Esophagus muscularis mucosa (tissue), 4 donors: Measurements from ENCODE around the gene ZNF597. TPM values are rescaled to one million over a fixed set of nuclear protein-coding genes. Genes with fewer than 3 reads are reported as not detected.
"Not testable (repeated sequence)": the region's sequence is repeated elsewhere in the genome, so short reads cannot be mapped to it uniquely, and the experiment has no call there.

Experiments used
- DNase-seq: peaks from one replicate; pipeline ENCODE4 v3.0.0-alpha.2; 2017; ENCODE audit errors: extremely low spot score
- H3K27ac ChIP-seq, 4 donors: fragments of 200-600 bp; sonication (generic); replicated peaks in 1 of 4; 1 replicate in 3 of 4; 2 replicates in 1 of 4; pipeline ENCODE4 v1.5.1; 2016 to 2019; ENCODE audit warnings: mild to moderate bottlenecking in 1 of 4
- H3K27me3 ChIP-seq, 4 donors: fragments of 200-600 bp; sonication (generic); one replicate each; pipeline versions ENCODE4 v1.5.1 to v1.6.0; 2016 to 2019
- H3K36me3 ChIP-seq, 4 donors: fragments of 200-600 bp; sonication (generic); one replicate each; pipeline ENCODE4 v1.5.1; 2016 to 2019
- H3K4me1 ChIP-seq, 4 donors: fragments of 200-600 bp; sonication (generic); one replicate each; pipeline ENCODE4 v1.5.1; 2016 to 2019
- H3K4me3 ChIP-seq, 4 donors: fragments of 200-600 bp; sonication (generic); 1 replicate in 2 of 4; 2 replicates in 2 of 4; pipeline ENCODE4 v1.5.1; 2016 to 2019; ENCODE audit warnings: mild to moderate bottlenecking in 4 of 4, moderate library complexity in 1 of 4
- H3K9me3 ChIP-seq, 4 donors: fragments of 200-600 bp; sonication (generic); 1 replicate in 3 of 4; 2 replicates in 1 of 4; pipeline ENCODE4 v1.5.1; 2016 to 2019
- EP300 ChIP-seq: sonication (generic); formaldehyde crosslinking; IDR thresholded peaks from one replicate; pipeline ENCODE4 v1.6.1; 2017; ENCODE audit warnings: antibody characterized with exemption
- POLR2A ChIP-seq: fragments of 450-650 bp; IDR thresholded peaks from one replicate; pipeline ENCODE4 v1.6.1; 2017; ENCODE audit warnings: antibody characterized with exemption, moderate library complexity, mild to moderate bottlenecking, low read depth
- POLR2AphosphoS5 ChIP-seq, 2 donors: sonication (generic); formaldehyde crosslinking; IDR thresholded peaks; one replicate each; pipeline ENCODE4 v1.6.1; 2017; ENCODE audit warnings: antibody characterized with exemption in 2 of 2
- WGBS: methylation state at CpG from one replicate; pipeline ENCODE4 v1.1.5; 2018; 5-methylcytosine and 5-hydroxymethylcytosine counted together
- intact Hi-C: fragments of 100-400 bp; cut with DNase I; formaldehyde crosslinking; loops from one replicate; pipeline ENCODE4 v1.15.1; 2023
- total RNA-seq, 4 donors: library from RNA; depleted of rRNA; stranded (reverse); fragments of >200 nt; gene quantifications; one replicate each; pipeline versions ENCODE4 v1.1.0 to v1.2.1, GENCODE V29; 2016
- TF ChIP-seq, protein P1 (sequence below), 3 experiments: fragments of 200-600 bp in 2 of 3; fragments of 450-650 bp in 1 of 3; sonication (generic) in 2 of 3; IDR thresholded peaks; one replicate each; pipeline ENCODE4 v1.5.1; 2017 to 2019; ENCODE audit warnings: antibody characterized with exemption in 3 of 3, mild to moderate bottlenecking in 2 of 3, moderate library complexity in 1 of 3

The ZNF597 gene
- total RNA-seq, 4 donors from 2014 or later: 1.5 to 2.2 (median 1.8) TPM

DNA sequence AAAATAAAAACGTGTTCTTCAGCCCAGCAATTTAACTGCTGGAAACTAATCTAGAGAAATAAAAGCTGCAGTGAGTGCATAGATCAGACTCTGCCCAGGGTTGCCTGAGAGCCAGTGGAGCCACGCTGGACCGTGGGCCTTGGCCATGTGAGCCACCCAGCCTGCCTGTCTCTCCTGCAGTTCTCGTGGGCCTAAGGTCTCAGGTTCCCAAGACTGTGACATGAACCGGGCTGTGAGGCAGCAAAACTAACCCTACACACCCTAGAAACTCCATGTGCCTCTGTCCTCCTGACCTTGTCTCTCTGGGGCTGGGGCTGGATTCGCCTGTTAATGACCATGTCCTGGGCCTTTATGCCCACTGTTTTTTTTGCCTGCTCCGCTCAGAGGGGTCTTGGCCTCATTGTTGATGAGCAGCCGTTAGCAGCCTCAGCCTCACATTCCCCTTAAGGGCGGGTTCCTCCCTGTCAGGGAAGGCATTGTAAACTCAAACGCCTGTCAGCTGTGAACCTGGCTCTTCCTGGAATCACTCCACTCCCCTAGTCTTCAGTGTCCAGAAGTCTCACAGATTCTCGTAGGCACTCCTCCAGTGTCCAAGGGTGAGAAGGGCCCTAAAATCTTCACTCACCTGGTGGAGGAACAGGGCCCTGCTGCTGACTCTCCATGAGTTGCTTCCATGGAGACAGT lies 35.1 kb upstream of the ZNF597 start:
- H3K4me1 ChIP-seq: peaks cover 0 to 26% (median 10%) of the 10 kb centered on the region in 4 donors
- DNase-seq: no peak
- H3K36me3 ChIP-seq: peaks cover 23 to 62% (median 56%) of the 10 kb centered on the region in 4 donors
- WGBS: 75% methylated on average over 11 of the region's 11 CpGs
- no peaks in the 10 kb centered on the region for H3K27me3 ChIP-seq
- H3K9me3 ChIP-seq: no peaks in the 10 kb centered on the region
- H3K27ac ChIP-seq: no peak overlapping the region
- intact Hi-C loops: no loop called here
- TF ChIP-seq, protein P1, sequence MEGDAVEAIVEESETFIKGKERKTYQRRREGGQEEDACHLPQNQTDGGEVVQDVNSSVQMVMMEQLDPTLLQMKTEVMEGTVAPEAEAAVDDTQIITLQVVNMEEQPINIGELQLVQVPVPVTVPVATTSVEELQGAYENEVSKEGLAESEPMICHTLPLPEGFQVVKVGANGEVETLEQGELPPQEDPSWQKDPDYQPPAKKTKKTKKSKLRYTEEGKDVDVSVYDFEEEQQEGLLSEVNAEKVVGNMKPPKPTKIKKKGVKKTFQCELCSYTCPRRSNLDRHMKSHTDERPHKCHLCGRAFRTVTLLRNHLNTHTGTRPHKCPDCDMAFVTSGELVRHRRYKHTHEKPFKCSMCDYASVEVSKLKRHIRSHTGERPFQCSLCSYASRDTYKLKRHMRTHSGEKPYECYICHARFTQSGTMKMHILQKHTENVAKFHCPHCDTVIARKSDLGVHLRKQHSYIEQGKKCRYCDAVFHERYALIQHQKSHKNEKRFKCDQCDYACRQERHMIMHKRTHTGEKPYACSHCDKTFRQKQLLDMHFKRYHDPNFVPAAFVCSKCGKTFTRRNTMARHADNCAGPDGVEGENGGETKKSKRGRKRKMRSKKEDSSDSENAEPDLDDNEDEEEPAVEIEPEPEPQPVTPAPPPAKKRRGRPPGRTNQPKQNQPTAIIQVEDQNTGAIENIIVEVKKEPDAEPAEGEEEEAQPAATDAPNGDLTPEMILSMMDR (IDR thresholded peaks at IDR 0.05): no peak
- no peak for TF ChIP-seq EP300
- TF ChIP-seq POLR2A: no peak
- no peak for TF ChIP-seq POLR2AphosphoS5 (IDR thresholded peaks at IDR 0.05)
- no peak overlapping the region for H3K4me3 ChIP-seq

DNA sequence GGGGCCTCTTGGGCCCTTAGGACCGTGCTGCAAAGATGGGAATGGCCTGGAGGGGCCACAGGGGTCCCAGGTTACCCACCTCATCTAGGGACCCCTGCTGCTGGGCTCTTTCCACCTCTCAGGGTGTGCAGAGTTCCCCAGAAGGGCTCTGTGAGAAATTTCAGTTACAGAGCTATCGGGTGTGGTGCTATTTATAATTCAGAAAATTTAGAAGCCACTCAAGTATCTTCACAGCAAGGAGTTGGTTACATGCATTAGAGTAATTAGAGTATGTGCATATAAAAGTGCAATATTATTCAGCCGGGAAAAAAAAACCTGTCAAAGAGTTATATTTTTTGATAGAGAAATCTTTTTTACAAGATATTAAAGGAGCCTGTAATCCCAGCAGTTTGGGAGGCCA lies 33.1 kb upstream of the ZNF597 start:
- WGBS: 91% methylated on average over 3 of the region's 3 CpGs
- TF ChIP-seq POLR2AphosphoS5 (IDR thresholded peaks at IDR 0.05) (no peak), EP300 (no peak), POLR2A (no peak)
- TF ChIP-seq, protein P1 (IDR thresholded peaks at IDR 0.05): no peak
- Histone ChIP-seq H3K27ac (no peak overlapping the region), H3K4me1 (peaks cover 0 to 28% (median 10%) of the 10 kb centered on the region in 4 donors), H3K4me3 (no peak overlapping the region), H3K27me3 (no peaks in the 10 kb centered on the region), H3K36me3 (peaks cover 5 to 52% (median 43%) of the 10 kb centered on the region in 4 donors), H3K9me3 (no peaks in the 10 kb centered on the region)
- intact Hi-C loops: no loop called here
- no peak for DNase-seq

DNA sequence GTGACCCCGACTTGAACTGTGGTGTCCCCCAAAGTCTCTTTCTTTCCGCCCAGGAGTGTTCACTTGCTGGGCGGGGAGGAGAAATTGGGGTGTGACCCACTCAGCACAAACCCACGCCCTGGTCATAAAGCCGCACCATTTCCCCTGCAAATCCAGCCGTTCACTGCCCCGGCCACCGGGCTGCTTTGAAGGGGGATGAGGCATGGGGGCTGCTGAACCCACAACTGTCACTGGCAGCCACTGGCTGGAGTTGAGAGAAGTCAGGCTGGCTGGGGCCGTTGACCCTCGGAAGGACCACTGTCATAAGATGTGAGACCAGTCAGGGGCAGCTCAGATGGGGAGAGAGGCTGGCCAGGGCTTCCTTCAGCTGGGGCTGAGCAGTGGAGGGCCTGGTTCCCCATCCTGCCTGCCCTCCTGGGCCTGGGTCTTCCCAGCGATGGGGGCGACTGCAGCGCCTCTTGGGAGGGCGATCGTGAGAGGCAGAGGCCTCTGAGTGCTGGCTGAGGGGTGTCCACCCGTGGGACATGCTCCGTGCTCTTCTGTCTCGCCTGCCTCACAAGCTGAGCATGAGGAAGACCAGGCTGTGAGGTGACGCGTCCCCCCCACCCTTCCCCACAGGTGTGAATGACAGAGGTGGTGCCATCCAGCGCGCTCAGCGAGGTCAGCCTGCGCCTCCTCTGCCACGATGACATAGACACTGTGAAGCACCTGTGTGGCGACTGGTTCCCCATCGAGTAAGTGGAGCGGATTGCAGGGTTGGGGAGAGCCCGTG lies 32.5 kb upstream of the ZNF597 start:
- WGBS: 93% methylated on average over 21 of the region's 29 CpGs
- TF ChIP-seq POLR2A (no peak), POLR2AphosphoS5 (IDR thresholded peaks at IDR 0.05) (no peak), EP300 (no peak)
- TF ChIP-seq, protein P1 (IDR thresholded peaks at IDR 0.05): no peak
- Histone ChIP-seq H3K9me3 (no peaks in the 10 kb centered on the region), H3K27me3 (no peaks in the 10 kb centered on the region), H3K4me1 (peaks cover 0 to 31% (median 10%) of the 10 kb centered on the region in 4 donors), H3K36me3 (peaks cover 3 to 46% (median 37%) of the 10 kb centered on the region in 4 donors), H3K4me3 (no peak overlapping the region), H3K27ac (no peak overlapping the region)
- intact Hi-C loops: no loop called here
- no peak for DNase-seq

DNA sequence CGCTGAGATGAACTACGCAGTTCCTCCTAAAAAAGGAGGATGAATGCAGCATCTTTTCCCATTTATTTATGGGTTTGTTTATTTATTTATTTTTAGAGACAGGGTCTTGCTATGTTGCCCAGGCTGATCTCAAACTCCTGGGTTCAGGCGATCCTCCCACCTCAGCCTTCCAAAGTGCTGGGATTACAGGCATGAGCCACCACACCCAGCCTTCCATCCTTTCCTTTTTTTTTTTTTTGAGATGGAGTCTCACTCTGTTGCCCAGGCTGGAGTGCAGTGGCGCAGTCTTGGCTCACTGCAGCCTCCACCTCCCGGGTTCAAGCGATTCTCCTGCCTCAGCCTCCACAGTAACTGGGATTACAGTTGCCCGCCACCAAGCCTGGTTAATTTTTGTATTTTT lies 31.6 kb upstream of the ZNF597 start:
- H3K27ac ChIP-seq, H3K4me3 ChIP-seq, H3K9me3 ChIP-seq, DNase-seq, H3K27me3 ChIP-seq, intact Hi-C loops: not testable (repeated sequence)
- peaks cover 3 to 36% (median 30%) of the 10 kb centered on the region in 4 donors for H3K36me3 ChIP-seq
- H3K4me1 ChIP-seq: peaks cover 0 to 40% (median 18%) of the 10 kb centered on the region in 4 donors
- WGBS: 98% methylated on average over 7 of the region's 7 CpGs

DNA sequence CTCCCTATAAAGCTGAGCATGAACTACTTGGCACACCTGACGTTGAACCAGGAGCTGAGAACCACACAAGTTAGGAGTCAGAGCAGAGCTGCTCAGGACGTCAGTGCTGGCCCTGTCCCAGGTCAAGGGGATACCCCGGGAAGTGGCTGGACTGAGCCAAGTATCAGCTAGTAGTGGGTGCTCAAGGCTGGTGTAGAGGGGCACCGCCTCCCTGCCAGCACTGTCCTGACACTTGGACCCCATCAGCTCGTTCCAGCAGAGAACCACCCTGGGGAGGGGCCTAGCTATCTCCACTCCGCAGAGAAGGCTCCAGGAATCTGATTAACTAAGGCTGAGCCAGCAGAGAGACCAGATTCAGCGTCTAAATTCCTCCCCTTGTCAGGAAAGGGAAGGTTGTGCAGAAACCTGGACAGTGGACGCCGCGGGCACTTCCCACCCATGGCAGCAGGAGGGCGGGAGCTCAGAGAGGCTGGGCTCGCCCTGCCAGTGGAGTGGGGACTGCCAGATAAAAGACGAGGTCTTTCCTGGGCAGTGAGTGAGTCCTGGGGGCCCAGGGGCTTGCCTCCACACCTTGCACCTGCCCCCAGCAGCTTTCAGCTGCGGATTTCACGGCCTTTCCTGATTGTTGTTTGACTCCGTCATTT lies 31.0 kb upstream of the ZNF597 start:
- H3K36me3 ChIP-seq: peaks cover 0 to 30% (median 25%) of the 10 kb centered on the region in 4 donors
- no peak overlapping the region for H3K4me3 ChIP-seq
- DNase-seq: no peak
- TF ChIP-seq, protein P1 (IDR thresholded peaks at IDR 0.05): no peak
- intact Hi-C loops: no loop called here
- H3K27me3 ChIP-seq: no peaks in the 10 kb centered on the region
- peaks cover 0 to 45% (median 24%) of the 10 kb centered on the region in 4 donors for H3K4me1 ChIP-seq
- WGBS: 83% methylated on average over 16 of the region's 16 CpGs
- H3K9me3 ChIP-seq: no peaks in the 10 kb centered on the region
- no peak overlapping the region for H3K27ac ChIP-seq

DNA sequence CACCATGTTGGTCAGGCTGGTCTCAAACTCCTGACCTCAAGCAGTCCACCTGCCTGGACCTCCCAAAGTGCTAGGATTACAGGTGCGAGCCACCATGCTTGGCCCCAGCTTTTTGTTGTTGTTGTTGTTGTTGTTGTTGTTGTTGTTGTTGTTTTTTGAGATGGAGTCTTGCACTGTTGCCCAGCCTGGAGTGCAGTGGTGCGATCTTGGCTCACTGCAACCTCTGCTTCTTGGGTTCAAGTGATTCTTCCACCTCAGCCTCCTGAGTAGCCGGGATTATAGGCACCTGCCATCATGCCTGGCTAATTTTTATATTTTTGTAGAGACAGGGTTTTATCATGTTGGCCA lies 30.3 kb upstream of the ZNF597 start:
- intact Hi-C loops: not testable (repeated sequence)
- WGBS: 78% methylated on average over 3 of the region's 3 CpGs

More for the DNA sequence above, 30.3 kb upstream of the ZNF597 start:
- not testable (repeated sequence) for H3K27ac ChIP-seq, H3K27me3 ChIP-seq, H3K9me3 ChIP-seq, H3K4me3 ChIP-seq, DNase-seq
- Histone ChIP-seq H3K36me3 (peaks cover 0 to 23% (median 18%) of the 10 kb centered on the region in 4 donors), H3K4me1 (peaks cover 5 to 45% (median 31%) of the 10 kb centered on the region in 4 donors)
